HUES48 (cell line): ENCODE data around the gene ME3.
"Not testable (repeated sequence)": the region's sequence is repeated elsewhere in the genome, so short reads cannot be mapped to it uniquely, and the experiment has no call there.

Experiments used
- H3K27ac ChIP-seq: one replicate; pipeline ENCODE4 v1.7.0; 2013; ENCODE audit warnings: low read depth, low read length, inconsistent platforms
- H3K27me3 ChIP-seq: 2 replicates; pipeline ENCODE4 v1.6.1; 2013; ENCODE audit warnings: mild to moderate bottlenecking, low read length; ENCODE audit not compliant: control insufficient read depth, insufficient read depth
- H3K36me3 ChIP-seq: 2 replicates; pipeline ENCODE4 v1.6.1; 2013; ENCODE audit warnings: low read length; ENCODE audit not compliant: control insufficient read depth, insufficient read depth
- H3K4me1 ChIP-seq: 2 replicates; pipeline ENCODE4 v1.6.1; 2013; ENCODE audit warnings: mild to moderate bottlenecking, low read length; ENCODE audit not compliant: control insufficient read depth, insufficient read depth
- H3K4me3 ChIP-seq: 2 replicates; pipeline ENCODE4 v1.5.1; 2013; ENCODE audit warnings: mild to moderate bottlenecking, low read depth, low read length
- H3K9ac ChIP-seq: 2 replicates; pipeline ENCODE4 v1.6.1; 2013; ENCODE audit warnings: mild to moderate bottlenecking, low read depth, low read length, moderate library complexity
- H3K9me3 ChIP-seq: 2 replicates; pipeline ENCODE4 v1.6.1; 2013; ENCODE audit warnings: low read length; ENCODE audit not compliant: control insufficient read depth, insufficient read depth

ME3 gene

DNA sequence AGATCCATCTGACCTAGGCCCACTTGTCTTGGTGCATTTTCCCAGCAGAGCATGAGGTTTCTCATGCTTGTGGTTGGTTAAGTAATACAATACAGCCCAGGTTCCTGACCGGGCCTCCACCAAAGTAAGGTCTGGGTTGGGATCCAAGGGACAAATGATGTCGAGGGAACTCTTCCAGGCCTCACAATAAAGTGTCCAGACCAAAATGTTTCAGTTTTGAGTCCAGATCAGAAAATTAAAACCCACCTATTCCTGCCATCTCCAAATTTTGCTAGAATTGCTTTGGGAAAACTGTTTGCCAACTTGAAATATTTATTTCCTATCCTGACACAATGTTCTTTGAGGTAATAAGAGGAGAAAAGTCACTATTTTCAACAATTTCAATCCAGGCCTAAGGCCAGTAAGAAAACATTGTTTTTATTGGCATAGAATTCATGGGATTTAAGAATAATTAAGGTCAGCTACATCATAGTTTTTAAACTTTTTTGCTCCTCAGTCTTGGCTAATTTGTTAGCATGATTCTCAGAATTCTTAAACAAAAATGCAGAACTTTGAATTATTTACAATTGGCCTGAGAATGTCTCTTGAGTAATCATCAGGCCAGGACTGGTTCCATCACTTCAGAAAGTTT is 51.4 kb downstream of the ME3 start:
- peaks cover 7% of the 10 kb centered on the region; the same call in 1 of the 2 replicates for H3K4me1 ChIP-seq

DNA sequence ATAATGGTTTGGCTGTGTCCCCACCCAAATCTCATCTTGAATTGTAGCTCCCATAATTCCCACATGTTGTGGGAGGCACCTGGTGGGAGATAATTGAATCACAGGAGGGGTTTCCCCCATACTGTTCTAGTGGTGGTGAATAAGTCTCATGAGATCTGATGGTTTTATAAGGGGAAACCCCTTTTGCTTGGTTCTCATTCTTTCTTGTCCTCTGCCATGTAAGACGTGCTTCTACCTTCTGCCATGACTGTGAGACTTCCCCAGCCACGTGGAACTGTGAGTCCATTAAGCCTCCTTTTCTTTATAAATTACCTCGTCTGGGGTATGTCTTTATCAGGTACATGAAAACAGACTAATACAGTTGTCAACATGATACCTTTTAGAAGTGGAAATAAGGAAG is 53.0 kb downstream of the ME3 start:
- H3K9me3 ChIP-seq, H3K9ac ChIP-seq, H3K27me3 ChIP-seq, H3K4me3 ChIP-seq, H3K36me3 ChIP-seq, H3K27ac ChIP-seq, H3K4me1 ChIP-seq: not testable (repeated sequence)

More for the DNA sequence above, 51.4 kb downstream of the ME3 start:
- H3K27me3 ChIP-seq: no peaks in the 10 kb centered on the region
- H3K9me3 ChIP-seq: no peaks in the 10 kb centered on the region
- H3K9ac ChIP-seq: no peak overlapping the region
- no peak overlapping the region for H3K27ac ChIP-seq
- H3K4me3 ChIP-seq: no peak overlapping the region
- H3K36me3 ChIP-seq: no peaks in the 10 kb centered on the region

DNA sequence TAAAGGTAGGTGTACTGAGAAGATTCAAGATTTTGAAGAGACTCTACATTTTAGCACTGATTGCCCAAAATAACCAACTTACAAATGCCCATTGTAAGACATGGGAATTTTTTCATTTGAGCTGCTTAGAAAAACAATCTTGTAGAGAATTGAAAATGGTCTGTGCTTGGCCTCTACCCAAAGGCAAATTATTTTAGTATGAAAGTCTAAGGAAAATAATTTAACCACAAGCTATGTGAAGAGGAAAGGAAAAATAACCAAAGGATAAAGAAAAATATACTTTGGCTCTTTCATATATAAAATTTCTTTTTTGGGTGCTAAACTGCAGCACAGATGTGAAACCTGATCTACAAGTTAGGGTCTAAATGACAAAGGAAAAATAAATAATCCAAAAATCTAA is 54.9 kb downstream of the ME3 start:
- 0 out of 2 replicates have a peak, but pooled peaks cover 3% of the 10 kb centered on the region for H3K4me1 ChIP-seq
- no peak overlapping the region for H3K9ac ChIP-seq
- no peak overlapping the region for H3K27ac ChIP-seq
- H3K4me3 ChIP-seq: no peak overlapping the region
- no peaks in the 10 kb centered on the region for H3K36me3 ChIP-seq
- no peaks in the 10 kb centered on the region for H3K27me3 ChIP-seq
- no peaks in the 10 kb centered on the region for H3K9me3 ChIP-seq

DNA sequence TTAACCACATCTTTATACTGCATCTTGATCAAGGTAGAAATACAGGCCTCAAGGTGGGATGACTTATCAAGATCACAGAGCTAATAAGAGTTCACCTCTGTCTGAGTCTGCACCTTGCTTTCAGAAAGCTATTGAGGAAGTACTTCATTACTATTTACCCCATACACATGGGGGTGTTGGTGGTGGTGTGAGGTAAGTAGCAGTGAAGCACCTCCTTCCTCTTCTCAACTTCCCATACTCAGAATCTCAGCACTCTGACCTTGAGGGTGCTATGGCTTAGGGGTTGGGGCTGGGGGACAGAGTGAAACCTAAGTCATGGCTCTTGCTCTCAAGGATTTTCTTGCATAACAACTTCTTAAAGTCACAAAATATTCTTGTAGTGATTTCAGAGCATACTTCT is 56.9 kb downstream of the ME3 start:
- Histone ChIP-seq H3K9me3 (no peaks in the 10 kb centered on the region), H3K27me3 (no peaks in the 10 kb centered on the region), H3K27ac (no peak overlapping the region), H3K9ac (no peak overlapping the region), H3K4me1 (peaks cover 7% of the 10 kb centered on the region), H3K4me3 (no peak overlapping the region), H3K36me3 (no peaks in the 10 kb centered on the region)

DNA sequence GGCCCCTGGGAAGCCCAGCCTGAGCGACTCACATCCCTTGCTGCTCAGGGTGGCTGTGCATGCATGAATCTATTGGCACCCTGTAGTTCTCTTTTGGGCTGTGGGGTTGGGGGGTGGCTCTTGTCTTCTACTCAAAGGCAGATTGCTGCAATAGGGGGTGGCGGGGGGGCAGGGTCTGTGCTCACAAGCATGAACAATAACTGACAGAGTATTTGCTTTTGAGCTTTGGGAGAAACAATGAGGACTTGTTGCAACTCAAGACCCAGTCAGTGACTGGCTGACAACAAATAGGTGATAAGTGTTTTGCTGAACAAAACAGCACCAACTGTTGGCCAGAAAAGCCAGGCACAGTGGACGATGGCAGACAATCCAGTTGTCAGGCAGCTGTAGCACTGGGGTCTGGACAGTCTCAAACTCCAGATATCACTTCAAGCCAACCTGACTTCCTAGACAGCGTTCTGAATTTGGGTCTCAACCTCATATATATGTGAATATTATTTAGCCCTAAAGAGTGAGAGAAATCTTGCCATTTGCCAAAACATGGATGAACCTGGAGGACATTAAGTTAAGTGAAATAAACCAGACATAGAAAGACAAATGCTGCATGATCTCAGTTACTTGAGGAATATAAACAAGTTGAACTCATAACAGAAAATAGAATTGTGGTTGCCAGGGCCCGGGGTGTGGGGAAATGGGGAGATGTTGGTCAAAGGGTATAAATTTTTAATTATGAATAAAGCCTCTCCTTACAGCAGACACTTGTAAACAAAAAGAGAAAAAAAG is 61.7 kb downstream of the ME3 start:
- Histone ChIP-seq H3K4me1 (peaks cover 19% of the 10 kb centered on the region), H3K27ac (peak overlapping the region; percentile 91), H3K36me3 (no peaks in the 10 kb centered on the region), H3K4me3 (no peak overlapping the region), H3K9me3 (no peaks in the 10 kb centered on the region), H3K9ac (no peak overlapping the region), H3K27me3 (no peaks in the 10 kb centered on the region)

DNA sequence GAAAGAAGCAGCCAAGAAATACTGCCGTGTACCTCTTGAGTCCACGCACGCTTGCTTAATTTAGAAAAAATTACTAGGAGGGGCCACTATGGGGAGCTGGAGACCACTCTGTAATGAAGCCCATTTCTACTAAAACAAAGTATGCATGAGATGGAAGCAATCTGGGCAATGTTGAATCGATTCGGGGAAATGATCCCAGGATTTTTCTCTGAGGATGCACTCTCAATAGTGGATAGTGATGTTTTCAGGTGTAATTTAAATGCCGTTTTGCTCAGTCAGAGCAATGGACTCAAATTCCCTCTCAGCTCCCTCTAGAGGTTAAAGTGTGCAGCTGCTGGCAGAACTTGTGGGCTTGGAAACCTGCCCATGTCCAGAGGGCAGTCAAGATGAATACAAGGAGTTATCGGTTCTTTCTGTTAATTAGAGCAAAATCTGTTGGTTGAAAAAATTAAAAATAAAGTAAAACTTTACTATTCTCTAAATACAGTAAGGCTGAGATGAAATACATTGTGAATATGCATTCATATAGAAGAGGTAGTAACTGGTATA is 64.1 kb downstream of the ME3 start:
- Histone ChIP-seq H3K36me3 (no peaks in the 10 kb centered on the region), H3K27me3 (no peaks in the 10 kb centered on the region), H3K9ac (no peak overlapping the region), H3K4me3 (0 out of 2 replicates have a peak overlapping the region, but pooled peaks have one; percentile 43), H3K9me3 (no peaks in the 10 kb centered on the region), H3K4me1 (peaks cover 19% of the 10 kb centered on the region), H3K27ac (no peak overlapping the region)

DNA sequence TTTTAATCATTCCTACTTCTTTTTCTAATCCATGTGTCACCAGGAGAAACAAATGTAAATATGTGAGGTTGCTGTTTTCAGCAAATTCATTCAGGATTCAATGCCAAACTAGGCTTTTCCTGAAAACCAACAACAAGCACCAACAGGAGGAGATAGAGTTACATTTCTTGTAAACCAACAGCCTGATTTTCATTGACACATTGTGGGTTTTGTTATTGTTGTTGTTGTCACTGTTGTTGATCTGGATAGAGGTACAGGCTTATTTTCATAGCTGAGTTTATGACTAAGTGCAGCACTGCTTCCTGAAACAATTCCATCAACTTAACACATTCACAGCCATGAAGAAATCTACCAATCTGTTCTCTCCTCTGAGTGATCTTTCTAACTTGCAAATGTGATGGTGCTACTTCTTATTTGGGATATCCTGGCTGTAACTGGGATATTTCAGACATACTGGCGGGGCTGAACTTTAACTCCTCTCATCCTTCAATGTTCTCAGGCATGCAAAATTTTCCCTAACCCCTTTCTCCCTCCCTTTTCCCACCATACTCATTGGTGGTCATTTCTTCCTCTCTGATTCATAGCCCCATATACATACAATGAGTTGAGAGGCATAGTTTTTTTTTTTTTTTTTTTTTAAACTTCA is 65.5 kb downstream of the ME3 start:
- H3K27ac ChIP-seq: peak overlapping the region; percentile 11
- no peak overlapping the region for H3K9ac ChIP-seq
- no peaks in the 10 kb centered on the region for H3K9me3 ChIP-seq
- no peak overlapping the region for H3K4me3 ChIP-seq
- peaks cover 19% of the 10 kb centered on the region for H3K4me1 ChIP-seq
- no peaks in the 10 kb centered on the region for H3K36me3 ChIP-seq
- no peaks in the 10 kb centered on the region for H3K27me3 ChIP-seq

DNA sequence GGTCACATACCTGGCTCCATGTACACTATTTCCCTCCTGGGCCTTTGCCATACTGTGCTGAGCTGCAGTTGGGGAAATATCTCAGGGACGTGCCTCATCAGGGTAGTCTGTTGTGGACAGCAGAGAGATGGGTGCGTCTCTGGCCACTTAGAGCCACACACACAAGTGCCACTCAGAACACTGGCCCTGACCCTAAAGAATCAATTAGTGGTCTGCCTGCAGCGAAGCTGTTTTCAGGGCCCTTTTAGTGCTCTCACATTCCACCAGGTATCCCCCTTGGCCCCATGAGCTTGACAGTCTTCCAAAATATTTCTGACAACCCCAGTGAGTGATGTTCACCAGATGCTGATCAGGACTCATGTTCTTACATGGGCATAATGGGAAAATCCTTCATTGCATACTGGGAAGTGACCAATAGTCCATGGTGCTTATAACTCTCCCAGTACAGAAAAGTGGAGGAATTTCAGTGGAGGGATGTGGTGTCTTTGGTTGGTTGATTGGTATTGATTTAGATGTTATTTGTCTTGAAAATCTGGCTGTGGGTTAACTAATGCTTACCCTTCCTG is 66.1 kb downstream of the ME3 start:
- Histone ChIP-seq H3K27me3 (no peaks in the 10 kb centered on the region), H3K36me3 (no peaks in the 10 kb centered on the region), H3K9ac (no peak overlapping the region), H3K4me1 (peaks cover 19% of the 10 kb centered on the region), H3K27ac (no peak overlapping the region), H3K4me3 (no peak overlapping the region), H3K9me3 (no peaks in the 10 kb centered on the region)

DNA sequence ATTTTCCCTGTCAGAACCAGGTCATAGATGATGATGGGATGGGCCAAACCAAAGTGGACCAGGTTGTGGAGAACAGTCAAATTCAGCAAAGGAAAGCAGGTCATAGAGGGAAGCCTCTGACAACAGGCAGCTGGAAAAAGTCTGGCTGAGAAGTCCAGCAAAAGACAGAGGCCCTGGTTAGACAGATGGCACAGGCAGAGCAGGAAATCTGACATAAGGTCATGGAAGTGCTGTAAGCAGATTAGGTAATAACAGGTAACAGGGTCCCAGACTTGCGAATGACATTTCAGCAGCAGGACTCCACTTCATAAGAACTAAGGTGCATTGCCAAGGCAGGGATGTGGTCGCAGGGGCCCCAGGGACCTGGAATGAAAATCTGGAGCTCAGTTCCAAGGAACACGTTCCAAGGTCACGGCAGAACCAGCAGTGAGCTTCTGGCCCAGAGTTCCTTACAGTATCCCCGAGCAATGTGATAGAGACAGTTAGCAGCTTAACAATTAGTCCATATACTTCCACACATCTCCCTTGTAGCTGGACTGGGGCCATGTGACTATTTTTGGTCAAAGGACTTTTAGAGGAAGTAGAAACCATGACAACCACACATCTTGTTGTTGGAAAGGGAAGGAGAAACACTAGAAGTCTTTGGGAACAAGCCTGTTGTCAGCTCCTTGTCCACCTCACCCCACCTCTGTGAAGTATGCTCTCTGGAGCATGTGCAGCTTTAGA is 75.4 kb downstream of the ME3 start:
- Histone ChIP-seq H3K36me3 (no peaks in the 10 kb centered on the region), H3K4me1 (peaks cover 24% of the 10 kb centered on the region), H3K9ac (no peak overlapping the region), H3K4me3 (no peak overlapping the region), H3K9me3 (peaks cover 12% of the 10 kb centered on the region), H3K27me3 (no peaks in the 10 kb centered on the region), H3K27ac (no peak overlapping the region)

DNA sequence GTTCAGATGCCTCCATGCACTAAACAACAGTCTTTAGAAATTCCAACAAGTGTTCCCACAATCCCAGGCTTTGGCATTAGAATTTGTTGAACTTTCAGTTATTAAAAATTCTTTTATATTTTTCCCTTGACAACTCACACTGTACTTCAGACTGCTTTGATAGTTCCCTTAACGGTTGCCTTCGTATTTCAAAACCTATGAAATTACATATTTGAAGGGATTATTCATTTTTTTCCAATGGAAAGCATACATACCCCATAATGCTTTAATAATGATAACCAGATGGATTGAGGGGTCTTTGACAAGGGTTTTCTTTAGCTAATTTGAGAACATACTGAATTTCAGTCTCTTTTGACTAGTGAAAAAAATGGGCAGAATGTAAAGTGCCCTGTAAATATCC is 76.5 kb downstream of the ME3 start:
- Histone ChIP-seq H3K36me3 (no peaks in the 10 kb centered on the region), H3K27ac (no peak overlapping the region), H3K4me1 (peaks cover 34% of the 10 kb centered on the region), H3K9me3 (peaks cover 12% of the 10 kb centered on the region), H3K9ac (no peak overlapping the region), H3K4me3 (no peak overlapping the region), H3K27me3 (no peaks in the 10 kb centered on the region)
